Cardiac fibroblast (primary cell): ENCODE data around the gene NAT16.

Source experiments
- DNase-seq, 2 donors: peaks; one replicate each; pipeline versions ENCODE4 v3.0.0 to v3.0.0-alpha.2; 2010; ENCODE audit warnings: low read depth in 2 of 2
- H3K4me3 ChIP-seq, 2 donors: replicated peaks in 1 of 2; 1 replicate in 1 of 2; 2 replicates in 1 of 2; pipeline ENCODE4 v1.5.1; 2011; ENCODE audit warnings: low read depth in 2 of 2, low read length in 2 of 2, mild to moderate bottlenecking in 2 of 2, moderate library complexity in 1 of 2
- TF ChIP-seq, protein P1 (sequence below): IDR thresholded peaks from one replicate; pipeline ENCODE4 v1.5.1; 2011; ENCODE audit warnings: low read depth, mild to moderate bottlenecking, low read length, inconsistent platforms

The NAT16 gene

DNA sequence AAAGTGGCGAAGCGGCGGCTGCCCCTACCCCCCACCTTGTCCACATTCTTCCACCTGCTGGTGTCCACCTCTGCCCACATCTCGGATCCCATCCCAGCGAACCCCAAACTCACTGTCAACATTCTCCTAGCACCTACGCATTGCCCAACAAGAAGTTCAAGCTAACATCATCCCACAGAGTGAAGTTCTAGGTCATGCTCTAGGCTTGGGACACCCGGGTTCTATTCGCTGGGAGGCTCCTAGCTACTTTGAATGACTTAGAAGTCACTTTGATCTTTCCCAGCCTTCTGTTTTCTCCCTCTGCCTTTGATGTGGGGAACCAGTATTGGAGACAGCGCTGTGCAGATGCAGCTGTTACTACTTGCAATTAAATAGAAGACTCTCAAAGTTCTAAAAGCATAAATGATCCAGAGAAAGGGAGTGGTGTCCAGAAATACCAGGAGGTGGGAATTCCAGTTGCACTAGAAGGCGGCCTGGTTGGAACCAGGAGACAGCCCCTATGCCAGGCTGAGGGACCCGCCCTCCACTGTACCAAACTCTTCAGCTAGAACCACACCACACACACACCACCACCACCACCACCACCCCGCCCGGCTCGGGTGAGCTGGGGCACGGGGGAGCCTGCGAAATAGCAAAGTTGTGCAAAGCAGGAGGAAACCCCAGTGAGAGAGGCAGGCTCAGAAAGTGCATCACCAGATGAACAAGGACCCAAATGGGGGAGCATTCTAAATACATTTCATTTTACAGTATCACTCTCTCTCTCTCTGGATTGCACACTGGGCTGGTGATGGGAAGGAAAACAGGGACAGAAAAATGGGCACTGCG lies 9.3 kb downstream of the NAT16 start:
- TF ChIP-seq, protein P1, sequence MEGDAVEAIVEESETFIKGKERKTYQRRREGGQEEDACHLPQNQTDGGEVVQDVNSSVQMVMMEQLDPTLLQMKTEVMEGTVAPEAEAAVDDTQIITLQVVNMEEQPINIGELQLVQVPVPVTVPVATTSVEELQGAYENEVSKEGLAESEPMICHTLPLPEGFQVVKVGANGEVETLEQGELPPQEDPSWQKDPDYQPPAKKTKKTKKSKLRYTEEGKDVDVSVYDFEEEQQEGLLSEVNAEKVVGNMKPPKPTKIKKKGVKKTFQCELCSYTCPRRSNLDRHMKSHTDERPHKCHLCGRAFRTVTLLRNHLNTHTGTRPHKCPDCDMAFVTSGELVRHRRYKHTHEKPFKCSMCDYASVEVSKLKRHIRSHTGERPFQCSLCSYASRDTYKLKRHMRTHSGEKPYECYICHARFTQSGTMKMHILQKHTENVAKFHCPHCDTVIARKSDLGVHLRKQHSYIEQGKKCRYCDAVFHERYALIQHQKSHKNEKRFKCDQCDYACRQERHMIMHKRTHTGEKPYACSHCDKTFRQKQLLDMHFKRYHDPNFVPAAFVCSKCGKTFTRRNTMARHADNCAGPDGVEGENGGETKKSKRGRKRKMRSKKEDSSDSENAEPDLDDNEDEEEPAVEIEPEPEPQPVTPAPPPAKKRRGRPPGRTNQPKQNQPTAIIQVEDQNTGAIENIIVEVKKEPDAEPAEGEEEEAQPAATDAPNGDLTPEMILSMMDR = no peak
- H3K4me3 ChIP-seq = no peak overlapping the region
- no peak for DNase-seq

DNA sequence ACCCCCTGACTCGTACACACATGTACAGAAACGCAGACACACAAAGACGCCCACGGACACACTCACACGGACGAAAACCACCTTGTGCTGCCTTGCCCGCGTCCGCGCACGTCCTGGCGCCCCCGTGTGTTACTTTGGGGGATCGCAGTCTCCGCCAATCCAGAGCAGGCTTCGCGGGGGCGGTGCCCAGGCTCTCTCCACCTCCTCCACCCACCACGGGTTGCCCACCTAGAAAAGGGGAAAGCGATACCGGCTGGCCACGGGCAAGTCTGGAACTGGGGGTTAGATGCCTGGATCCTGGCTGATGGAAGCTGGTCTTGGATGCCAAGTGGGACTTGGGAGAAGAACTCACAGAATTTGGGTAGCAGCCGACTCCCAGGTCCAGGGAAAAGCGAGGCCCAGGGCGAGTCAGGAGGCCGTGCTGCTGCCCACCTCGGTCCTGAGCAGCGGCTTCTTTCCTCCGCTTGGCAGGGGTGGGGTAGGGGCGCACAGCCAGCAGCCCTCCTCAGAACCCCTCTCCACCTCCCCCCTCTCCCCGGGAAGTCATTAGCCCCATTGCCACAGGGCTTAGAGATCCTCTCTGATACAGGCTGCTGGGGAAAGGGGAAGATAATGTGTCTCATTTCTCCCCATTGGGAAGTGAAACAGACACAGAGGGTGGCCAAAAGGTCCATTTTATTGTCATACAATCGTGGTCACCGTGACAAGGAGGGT lies 10.1 kb downstream of the NAT16 start:
- H3K4me3 ChIP-seq = no peak overlapping the region
- TF ChIP-seq, protein P1 = peak; percentile 95
- DNase-seq = peak; percentile 65 to 69

DNA sequence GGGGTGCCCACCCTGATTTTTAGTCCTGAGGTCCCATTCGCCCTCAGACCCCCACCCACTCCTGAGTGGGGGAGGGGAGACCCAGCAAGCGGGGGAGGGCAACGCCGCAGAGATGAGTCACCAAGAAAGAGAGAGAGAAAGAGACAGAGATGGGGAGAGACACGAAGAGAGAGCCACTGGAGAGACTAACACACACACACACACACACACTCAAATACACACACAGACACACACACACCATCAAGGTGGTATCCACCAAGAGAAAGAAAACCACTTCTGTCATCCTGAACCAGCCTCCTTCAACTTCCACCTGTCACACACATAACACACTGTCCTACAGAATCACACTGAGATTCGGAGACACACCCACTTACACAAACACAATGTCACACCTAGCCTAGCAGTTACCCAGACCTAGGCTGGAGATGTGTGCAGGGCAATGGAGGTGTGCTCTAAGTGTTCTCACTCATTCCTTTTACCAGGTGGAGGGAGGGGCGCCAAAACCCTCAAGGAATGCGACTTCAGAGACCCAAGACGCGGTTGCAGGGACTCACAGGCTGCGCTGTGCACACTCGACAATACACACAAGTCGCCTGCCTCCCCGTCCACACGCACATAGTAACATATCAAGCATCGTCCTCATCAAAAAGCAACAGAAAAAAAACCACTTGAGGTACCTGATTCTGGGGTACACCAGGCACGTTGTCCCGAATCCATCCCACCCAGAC lies 10.8 kb downstream of the NAT16 start:
- H3K4me3 ChIP-seq = no peak overlapping the region
- peak in 1 of 2 donors; percentile 11 for DNase-seq
- TF ChIP-seq, protein P1 = no peak

DNA sequence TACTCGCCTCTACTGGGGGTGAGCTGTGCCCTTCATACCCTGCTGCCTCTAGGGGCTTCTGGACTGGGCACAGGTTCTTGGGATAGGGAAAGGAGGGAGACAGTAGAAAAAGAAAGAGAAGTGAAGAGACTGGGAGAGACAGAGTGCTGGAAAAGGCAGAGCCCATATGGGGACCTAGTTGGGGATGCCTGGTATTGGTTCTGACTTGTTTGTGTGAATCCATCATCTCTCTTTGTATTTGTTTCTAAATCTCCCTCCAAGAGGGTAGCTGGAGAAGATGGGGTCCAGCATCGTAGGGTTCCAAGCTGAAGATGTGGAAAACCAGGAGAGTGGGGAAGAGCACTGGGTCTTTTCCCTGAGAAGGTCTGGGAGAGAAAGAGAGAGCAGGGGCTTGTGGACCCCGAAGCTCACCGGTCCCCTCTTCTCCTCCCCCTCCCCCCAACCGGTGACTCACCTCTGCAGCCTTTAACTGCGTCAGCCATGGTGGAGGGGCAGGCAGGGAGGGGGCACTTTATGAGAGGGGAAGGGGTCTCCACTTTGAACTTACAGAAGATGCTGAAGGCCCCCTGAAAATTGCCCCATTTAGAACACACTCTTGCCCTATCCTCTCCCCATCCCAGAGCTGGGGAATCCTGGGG lies 11.6 kb downstream of the NAT16 start:
- TF ChIP-seq, protein P1 = no peak
- no peak for DNase-seq
- H3K4me3 ChIP-seq = no peak overlapping the region

DNA sequence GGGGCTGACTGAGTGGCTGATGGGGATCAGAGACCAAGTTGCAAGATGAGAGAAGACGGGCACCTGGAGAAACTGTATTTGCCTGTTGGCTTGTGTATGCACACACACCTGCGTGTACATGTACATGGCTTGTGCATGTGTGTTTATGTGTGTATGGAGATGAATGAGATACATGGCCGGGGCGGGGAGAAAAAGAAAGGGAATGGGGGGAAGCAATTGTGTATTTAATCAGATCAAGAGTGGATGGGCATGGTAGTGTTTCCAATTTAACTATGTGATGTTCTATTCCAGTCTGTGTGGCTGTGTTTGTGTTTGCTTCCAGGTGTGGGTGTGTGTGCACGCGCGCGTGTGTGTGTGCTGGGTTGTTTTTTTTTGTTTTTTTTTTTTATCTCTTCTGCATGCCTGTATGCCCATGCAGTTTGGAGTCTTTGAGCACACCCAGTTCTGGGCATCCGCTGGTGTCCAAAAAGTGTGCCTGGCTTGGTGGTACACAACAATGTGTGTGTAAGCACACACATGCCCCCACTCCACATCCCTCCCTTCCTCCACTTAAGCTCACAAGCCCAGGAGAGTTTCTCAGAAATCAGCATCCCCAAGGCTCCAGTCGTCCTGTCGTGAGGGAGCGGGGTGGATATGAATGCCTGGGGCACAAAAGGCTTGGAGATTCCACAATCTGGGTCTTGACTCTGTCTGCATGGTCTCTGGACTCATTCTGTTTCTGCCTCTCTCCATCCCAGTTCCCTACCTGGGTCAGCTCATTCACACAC lies 12.3 kb downstream of the NAT16 start:
- DNase-seq = no peak
- TF ChIP-seq, protein P1 = no peak
- no peak overlapping the region for H3K4me3 ChIP-seq
